PFSK-1 (cell line): Measurements from ENCODE around the gene GK2.
A peak's percentile ranks its signal among the peaks of the same experiment; 100 is the strongest.

ENCODE experiments used
- FOXP2 ChIP-seq: optimal IDR thresholded peaks from 2 replicates; pipeline ENCODE3; 2011; ENCODE audit warnings: borderline replicate concordance, control low read depth, inconsistent platforms; ENCODE audit not compliant: insufficient read depth; ENCODE audit errors: extremely low read length, extremely low read depth
- POLR2AphosphoS5 ChIP-seq: IDR thresholded peaks from 2 replicates; pipeline ENCODE4 v1.6.1; 2012; ENCODE audit warnings: low read depth, mild to moderate bottlenecking, control low read depth, low read length, moderate library complexity
- SIN3A ChIP-seq: IDR thresholded peaks from 2 replicates; pipeline ENCODE4 v1.6.1; 2012; ENCODE audit warnings: mild to moderate bottlenecking, low read length, moderate library complexity, borderline replicate concordance; ENCODE audit not compliant: insufficient read depth
- TAF1 ChIP-seq: IDR thresholded peaks from 2 replicates; pipeline ENCODE4 v1.6.1; 2012; ENCODE audit warnings: low read length, control low read depth, borderline replicate concordance; ENCODE audit not compliant: insufficient read depth
- TF ChIP-seq, protein P1 (sequence below), 2 experiments: IDR thresholded peaks; 2 replicates each; pipeline versions ENCODE4 v1.6.1 to v1.8.0; 2011 to 2012; ENCODE audit warnings: low read depth in 2 of 2, low read length in 2 of 2, control low read depth in 1 of 2, inconsistent platforms in 1 of 2, mild to moderate bottlenecking in 1 of 2, moderate library complexity in 1 of 2; ENCODE audit not compliant: insufficient read depth in 1 of 2

Gene GK2

DNA sequence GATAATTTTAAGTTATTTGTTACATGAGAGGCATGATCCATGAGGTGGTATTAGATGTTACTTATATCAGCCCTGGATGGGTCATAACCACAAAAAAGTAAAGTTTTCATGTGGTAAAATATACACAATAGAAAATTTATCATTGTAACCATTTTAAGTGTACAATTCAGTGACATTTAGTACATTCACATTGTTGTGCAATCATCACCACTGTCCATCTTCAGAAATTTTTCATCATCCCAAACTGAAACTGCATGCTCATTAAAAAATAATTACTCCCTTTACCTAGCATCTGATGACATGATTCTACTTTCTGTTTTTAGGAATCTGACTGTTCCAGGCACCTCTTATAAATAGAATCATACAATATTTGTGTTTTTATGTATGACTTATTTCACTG lies 11.2 kb downstream of the GK2 start:
- TF ChIP-seq, protein P1, sequence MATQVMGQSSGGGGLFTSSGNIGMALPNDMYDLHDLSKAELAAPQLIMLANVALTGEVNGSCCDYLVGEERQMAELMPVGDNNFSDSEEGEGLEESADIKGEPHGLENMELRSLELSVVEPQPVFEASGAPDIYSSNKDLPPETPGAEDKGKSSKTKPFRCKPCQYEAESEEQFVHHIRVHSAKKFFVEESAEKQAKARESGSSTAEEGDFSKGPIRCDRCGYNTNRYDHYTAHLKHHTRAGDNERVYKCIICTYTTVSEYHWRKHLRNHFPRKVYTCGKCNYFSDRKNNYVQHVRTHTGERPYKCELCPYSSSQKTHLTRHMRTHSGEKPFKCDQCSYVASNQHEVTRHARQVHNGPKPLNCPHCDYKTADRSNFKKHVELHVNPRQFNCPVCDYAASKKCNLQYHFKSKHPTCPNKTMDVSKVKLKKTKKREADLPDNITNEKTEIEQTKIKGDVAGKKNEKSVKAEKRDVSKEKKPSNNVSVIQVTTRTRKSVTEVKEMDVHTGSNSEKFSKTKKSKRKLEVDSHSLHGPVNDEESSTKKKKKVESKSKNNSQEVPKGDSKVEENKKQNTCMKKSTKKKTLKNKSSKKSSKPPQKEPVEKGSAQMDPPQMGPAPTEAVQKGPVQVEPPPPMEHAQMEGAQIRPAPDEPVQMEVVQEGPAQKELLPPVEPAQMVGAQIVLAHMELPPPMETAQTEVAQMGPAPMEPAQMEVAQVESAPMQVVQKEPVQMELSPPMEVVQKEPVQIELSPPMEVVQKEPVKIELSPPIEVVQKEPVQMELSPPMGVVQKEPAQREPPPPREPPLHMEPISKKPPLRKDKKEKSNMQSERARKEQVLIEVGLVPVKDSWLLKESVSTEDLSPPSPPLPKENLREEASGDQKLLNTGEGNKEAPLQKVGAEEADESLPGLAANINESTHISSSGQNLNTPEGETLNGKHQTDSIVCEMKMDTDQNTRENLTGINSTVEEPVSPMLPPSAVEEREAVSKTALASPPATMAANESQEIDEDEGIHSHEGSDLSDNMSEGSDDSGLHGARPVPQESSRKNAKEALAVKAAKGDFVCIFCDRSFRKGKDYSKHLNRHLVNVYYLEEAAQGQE (IDR thresholded peaks at IDR 0.05; ENCODE audit: insufficient read depth in 1 of 2, low read depth in 2 of 2, low read length in 2 of 2): no peak
- TF ChIP-seq FOXP2 (no peak), SIN3A (no peak), POLR2AphosphoS5 (no peak), TAF1 (no peak)

DNA sequence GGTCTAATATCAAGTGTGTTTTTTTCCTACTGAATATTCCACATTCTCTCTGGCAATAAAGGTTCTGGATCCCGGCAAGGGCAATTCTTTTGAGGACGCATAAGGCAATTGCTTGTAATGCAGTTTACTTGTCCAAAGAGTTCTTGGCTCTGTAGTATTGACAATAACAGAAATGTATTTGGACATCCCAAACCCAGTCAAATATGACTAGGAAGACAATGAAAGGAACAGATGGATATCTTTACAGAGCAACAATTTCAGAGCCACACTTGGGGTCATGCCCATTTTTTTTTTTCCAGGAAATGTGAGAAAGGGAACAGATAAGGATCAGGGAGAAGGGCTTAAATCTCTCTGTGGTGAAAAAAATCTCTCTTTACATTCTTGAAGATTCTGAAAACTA lies 12.2 kb downstream of the GK2 start:
- no peak for TF ChIP-seq FOXP2
- 0 out of 2 replicates have a peak, but pooled peaks have one; percentile 27 for TF ChIP-seq TAF1
- TF ChIP-seq POLR2AphosphoS5: 0 out of 2 replicates have a peak, but pooled peaks have one; percentile 24
- TF ChIP-seq, protein P1 (IDR thresholded peaks at IDR 0.05; ENCODE audit: insufficient read depth in 1 of 2, low read depth in 2 of 2, low read length in 2 of 2): no peak
- peak; percentile 41; the same call in 1 of the 2 replicates for TF ChIP-seq SIN3A

DNA sequence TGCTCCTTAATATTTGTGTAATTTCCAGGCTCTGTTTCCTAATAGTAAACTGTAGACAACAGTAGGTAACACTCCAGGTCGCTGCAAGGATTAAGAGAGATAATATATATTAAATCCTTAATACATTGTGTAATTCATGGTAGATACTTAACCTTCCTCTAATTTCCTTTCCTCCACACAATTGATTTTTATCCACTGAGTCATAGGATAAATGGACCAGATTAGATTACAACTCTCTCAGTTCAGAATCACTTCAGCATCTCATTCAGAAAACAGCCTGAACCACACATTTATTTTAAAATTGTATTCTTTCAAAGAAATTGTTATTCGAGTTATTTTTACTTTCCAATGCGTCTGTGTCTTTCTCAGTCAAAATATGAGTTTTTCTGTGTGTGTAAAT lies 17.1 kb downstream of the GK2 start:
- TF ChIP-seq TAF1 (no peak), SIN3A (no peak), POLR2AphosphoS5 (no peak), FOXP2 (no peak)
- TF ChIP-seq, protein P1 (IDR thresholded peaks at IDR 0.05; ENCODE audit: insufficient read depth in 1 of 2, low read depth in 2 of 2, low read length in 2 of 2): no peak

DNA sequence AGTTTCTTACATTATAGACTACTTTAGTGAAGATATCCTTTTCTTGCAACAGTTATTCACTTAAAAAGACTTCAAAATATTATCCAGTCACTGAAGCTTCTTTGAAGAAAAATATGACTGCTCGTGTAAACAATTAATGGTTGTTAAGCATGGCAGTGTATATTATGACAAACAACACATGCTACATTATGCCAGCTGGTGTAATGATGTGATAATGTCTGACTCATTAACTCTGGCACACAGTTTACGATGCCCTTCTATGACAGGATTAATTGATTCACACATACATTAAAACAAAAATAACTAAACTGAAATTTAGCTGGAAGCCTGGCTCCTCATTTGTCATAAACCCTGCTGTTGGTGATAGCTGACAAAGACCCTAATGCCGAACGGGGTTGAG lies 22.4 kb downstream of the GK2 start:
- TF ChIP-seq FOXP2: no peak
- TF ChIP-seq, protein P1 (IDR thresholded peaks at IDR 0.05; ENCODE audit: insufficient read depth in 1 of 2, low read depth in 2 of 2, low read length in 2 of 2): no peak

DNA sequence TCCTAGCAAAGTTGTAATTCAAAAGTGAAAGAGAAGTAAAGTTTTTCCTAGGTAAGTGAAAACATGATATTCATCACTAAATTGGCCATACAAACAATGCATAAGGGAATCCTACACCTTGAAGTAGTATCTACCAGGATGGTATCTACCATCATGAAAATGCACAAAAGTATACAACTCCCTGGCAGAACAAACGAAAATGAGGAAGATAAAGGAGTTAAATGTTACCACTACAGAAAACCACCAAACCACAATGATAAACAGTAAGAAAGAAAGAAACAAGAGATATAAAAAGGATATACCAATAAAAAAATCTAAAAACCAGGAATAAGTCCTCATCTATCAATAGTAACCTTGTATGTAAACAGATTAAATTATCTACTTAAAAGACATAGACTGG lies 26.9 kb downstream of the GK2 start:
- TF ChIP-seq FOXP2: no peak
- TF ChIP-seq POLR2AphosphoS5: no peak
- no peak for TF ChIP-seq SIN3A
- TF ChIP-seq TAF1: no peak
- TF ChIP-seq, protein P1 (IDR thresholded peaks at IDR 0.05; ENCODE audit: insufficient read depth in 1 of 2, low read depth in 2 of 2, low read length in 2 of 2): no peak
